Lower lobe of right lung (tissue), 2 donors: Measurements from ENCODE around the gene ZNF487. TPM values are rescaled to one million over a fixed set of nuclear protein-coding genes. Genes with fewer than 3 reads are reported as not detected.

ENCODE experiments used
- ATAC-seq, 2 donors: fragments of 200-7000 bp; cut with Tn5 transposase; one replicate each; pipeline ENCODE4 v1.9.1; 2020 to 2022; ENCODE audit warnings: mild to moderate bottlenecking in 2 of 2, moderate library complexity in 2 of 2
- DNase-seq: peaks from one replicate; pipeline ENCODE4 v3.0.0-alpha.2; 2020
- H3K27ac ChIP-seq: fragments of 200-600 bp; one replicate; pipeline ENCODE4 v1.8.0; 2022
- H3K27me3 ChIP-seq: fragments of 200-600 bp; one replicate; pipeline ENCODE4 v1.8.0; 2022; ENCODE audit warnings: low read depth
- H3K36me3 ChIP-seq: fragments of 200-600 bp; one replicate; pipeline ENCODE4 v1.8.0; 2022; ENCODE audit warnings: mild to moderate bottlenecking
- H3K4me1 ChIP-seq: fragments of 200-600 bp; one replicate; pipeline ENCODE4 v1.8.0; 2022
- H3K4me3 ChIP-seq: fragments of 200-600 bp; one replicate; pipeline ENCODE4 v1.8.0; 2022; ENCODE audit warnings: mild to moderate bottlenecking
- H3K9me3 ChIP-seq: fragments of 200-600 bp; one replicate; pipeline ENCODE4 v1.8.0; 2022
- intact Hi-C: fragments of 100-400 bp; cut with DNase I; formaldehyde crosslinking; loops from one replicate; pipeline ENCODE4 v1.11.0; 2022
- total RNA-seq: library from RNA; stranded (reverse); fragmentation: NEBNext Ultra II Directional; extraction: Animal tissue kit (Norgen Biotek cat#: 25700); gene quantifications from one replicate; pipeline ENCODE4 v1.2.1, GENCODE V29; 2021
- TF ChIP-seq, protein P1 (sequence below): fragments of 200-600 bp; IDR thresholded peaks from one replicate; pipeline ENCODE4 v1.8.0; 2022; ENCODE audit warnings: antibody characterized with exemption, mild to moderate bottlenecking
- donor health status: DM: no; HTN: yes; CAD: no; lungs with severe emphysema.

Gene ZNF487
- total RNA-seq, 1 donor from 2014 or later: 5.0 TPM

- H3K9me3 ChIP-seq: no peaks in the 10 kb centered on the region
Measured at GRCh38 chr10:43407576-43408330, 29.2 kb upstream of the ZNF487 start.

GRCh38 chr10:43408331-43408709, 28.6 kb upstream of the ZNF487 start:
- H3K9me3 ChIP-seq: no peaks in the 10 kb centered on the region
- no peaks in the 10 kb centered on the region for H3K27me3 ChIP-seq
- intact Hi-C loops: no loop called here
- peak overlapping the region; percentile 79 for H3K4me3 ChIP-seq
- no peak for DNase-seq
- peaks cover 43% of the 10 kb centered on the region for H3K4me1 ChIP-seq
- H3K27ac ChIP-seq: peak overlapping the region; percentile 98
- H3K36me3 ChIP-seq: peaks cover 6% of the 10 kb centered on the region
- no peak for ATAC-seq
- TF ChIP-seq, protein P1, sequence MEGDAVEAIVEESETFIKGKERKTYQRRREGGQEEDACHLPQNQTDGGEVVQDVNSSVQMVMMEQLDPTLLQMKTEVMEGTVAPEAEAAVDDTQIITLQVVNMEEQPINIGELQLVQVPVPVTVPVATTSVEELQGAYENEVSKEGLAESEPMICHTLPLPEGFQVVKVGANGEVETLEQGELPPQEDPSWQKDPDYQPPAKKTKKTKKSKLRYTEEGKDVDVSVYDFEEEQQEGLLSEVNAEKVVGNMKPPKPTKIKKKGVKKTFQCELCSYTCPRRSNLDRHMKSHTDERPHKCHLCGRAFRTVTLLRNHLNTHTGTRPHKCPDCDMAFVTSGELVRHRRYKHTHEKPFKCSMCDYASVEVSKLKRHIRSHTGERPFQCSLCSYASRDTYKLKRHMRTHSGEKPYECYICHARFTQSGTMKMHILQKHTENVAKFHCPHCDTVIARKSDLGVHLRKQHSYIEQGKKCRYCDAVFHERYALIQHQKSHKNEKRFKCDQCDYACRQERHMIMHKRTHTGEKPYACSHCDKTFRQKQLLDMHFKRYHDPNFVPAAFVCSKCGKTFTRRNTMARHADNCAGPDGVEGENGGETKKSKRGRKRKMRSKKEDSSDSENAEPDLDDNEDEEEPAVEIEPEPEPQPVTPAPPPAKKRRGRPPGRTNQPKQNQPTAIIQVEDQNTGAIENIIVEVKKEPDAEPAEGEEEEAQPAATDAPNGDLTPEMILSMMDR: no peak

More at GRCh38 chr10:43407576-43408330, 29.2 kb upstream of the ZNF487 start:
- Histone ChIP-seq H3K4me3 (peak overlapping the region; percentile 79), H3K27ac (peak overlapping the region; percentile 98), H3K4me1 (peaks cover 48% of the 10 kb centered on the region), H3K36me3 (peaks cover 12% of the 10 kb centered on the region), H3K27me3 (no peaks in the 10 kb centered on the region)
- TF ChIP-seq, protein P1: peak; percentile 44
- intact Hi-C loops: no loop called here
- ATAC-seq (peak; percentile 83 to 84), DNase-seq (peak; percentile 97)

- DNase-seq: peak; percentile 96
- Histone ChIP-seq H3K27me3 (no peaks in the 10 kb centered on the region), H3K4me3 (peak within 1 kb of the TSS; percentile 79), H3K36me3 (peaks cover 1% of the 10 kb centered on the region), H3K4me1 (peaks cover 38% of the 10 kb centered on the region), H3K9me3 (no peaks in the 10 kb centered on the region), H3K27ac (peak within 1 kb of the TSS; percentile 98)
- peak; percentile 92 to 94 for ATAC-seq
- TF ChIP-seq, protein P1: no peak
- intact Hi-C loops: no loop called here
Measured at GRCh38 chr10:43408710-43409384, 28.1 kb upstream of the ZNF487 start, which contains the start of gene HNRNPF. TSS of gene HNRNPF (minus strand) at chr10:43409186. CDS start at chr10:43387884, 21,302 bp downstream.

- Histone ChIP-seq H3K27ac (peak overlapping the region; percentile 98), H3K4me1 (peaks cover 30% of the 10 kb centered on the region), H3K36me3 (no peaks in the 10 kb centered on the region), H3K4me3 (peak overlapping the region; percentile 79), H3K27me3 (no peaks in the 10 kb centered on the region), H3K9me3 (no peaks in the 10 kb centered on the region)
- DNase-seq (peak; percentile 82), ATAC-seq (peak; percentile 7 to 12)
- intact Hi-C loops: no loop called here
- TF ChIP-seq, protein P1: no peak
Measured at GRCh38 chr10:43409385-43410109, 27.4 kb upstream of the ZNF487 start.

DNA sequence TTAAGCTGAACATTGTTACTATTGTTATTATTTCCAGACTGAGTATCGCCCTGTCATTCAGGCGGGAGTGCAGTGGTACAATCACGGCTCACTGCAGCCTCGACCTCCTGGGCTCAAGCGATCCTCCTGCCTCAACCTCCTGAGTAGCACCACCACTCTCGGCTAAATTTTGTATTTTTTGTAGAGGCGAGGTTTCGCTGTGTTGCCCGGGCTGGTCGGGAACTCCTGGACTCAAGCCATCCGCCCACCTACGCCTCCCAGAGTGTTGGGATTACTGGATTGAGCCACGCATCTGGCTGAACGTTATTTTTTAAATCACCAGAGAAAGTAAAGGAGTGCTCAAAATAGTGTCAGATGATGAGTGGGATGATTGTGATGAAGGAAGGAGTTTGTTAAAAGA, 26.6 kb upstream of the ZNF487 start:
- H3K27ac ChIP-seq: peak overlapping the region; percentile 98
- H3K36me3 ChIP-seq: no peaks in the 10 kb centered on the region
- no peak for ATAC-seq
- H3K4me3 ChIP-seq: peak overlapping the region; percentile 79
- no peaks in the 10 kb centered on the region for H3K9me3 ChIP-seq
- intact Hi-C loops: no loop called here
- no peak for DNase-seq
- TF ChIP-seq, protein P1: no peak
- no peaks in the 10 kb centered on the region for H3K27me3 ChIP-seq
- peaks cover 23% of the 10 kb centered on the region for H3K4me1 ChIP-seq
